HG03520 (cell line): ENCODE measurements around the gene CDH23.

ENCODE experiments used
- ATAC-seq: cut with Tn5 transposase; IDR thresholded peaks from one replicate; pipeline ENCODE4 v1.9.1; 2021; ENCODE audit warnings: mild to moderate bottlenecking, moderate library complexity; ENCODE audit not compliant: unreplicated experiment

The CDH23 gene

DNA sequence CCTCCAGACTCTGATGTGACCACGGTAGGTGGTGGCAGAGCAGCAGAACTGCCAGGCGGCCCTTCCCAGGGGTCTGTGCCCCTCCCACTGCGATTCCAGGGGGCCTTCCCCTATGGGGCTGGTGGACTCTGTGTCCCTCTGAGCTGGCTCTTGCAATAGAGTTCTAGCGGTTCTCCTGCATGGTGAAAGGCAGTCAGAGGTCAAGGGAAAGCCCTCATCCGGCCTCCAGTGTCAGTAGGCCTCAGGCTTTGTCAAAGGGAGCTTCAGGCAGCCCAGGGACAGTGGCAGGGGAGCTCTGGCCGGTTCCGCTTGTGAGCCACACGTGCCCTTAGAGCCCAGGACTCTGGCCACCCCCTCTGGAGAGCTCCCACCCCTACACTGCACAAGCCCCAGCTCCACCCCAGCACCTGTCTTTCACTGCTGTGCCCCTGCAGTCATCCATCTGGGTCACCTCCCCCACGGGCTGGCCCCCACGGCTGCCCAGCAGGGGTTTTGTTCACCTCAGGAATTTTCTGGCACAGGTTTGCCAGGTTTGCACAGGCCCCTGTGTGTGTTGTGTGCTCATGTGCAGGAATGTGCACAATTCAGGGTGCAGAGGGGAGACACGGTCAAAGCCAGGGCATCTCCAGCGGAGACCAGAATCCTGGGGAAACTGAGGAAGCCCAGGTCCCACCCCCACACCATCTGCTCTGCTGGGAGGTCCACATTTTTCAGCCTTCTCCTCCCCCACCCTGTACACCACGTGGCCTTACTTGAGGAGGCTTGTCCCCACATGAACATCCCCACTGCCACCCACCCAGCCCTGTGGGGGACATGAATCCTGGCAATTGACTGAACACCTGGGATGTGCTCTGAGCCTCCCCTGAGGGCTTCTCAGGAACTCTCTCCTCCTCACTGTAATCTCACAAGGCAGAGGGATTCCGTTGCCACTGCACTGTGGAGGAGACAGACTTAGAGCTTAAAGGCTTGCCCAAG, 299.1 kb downstream of the CDH23 start:
- ATAC-seq = no peak

DNA sequence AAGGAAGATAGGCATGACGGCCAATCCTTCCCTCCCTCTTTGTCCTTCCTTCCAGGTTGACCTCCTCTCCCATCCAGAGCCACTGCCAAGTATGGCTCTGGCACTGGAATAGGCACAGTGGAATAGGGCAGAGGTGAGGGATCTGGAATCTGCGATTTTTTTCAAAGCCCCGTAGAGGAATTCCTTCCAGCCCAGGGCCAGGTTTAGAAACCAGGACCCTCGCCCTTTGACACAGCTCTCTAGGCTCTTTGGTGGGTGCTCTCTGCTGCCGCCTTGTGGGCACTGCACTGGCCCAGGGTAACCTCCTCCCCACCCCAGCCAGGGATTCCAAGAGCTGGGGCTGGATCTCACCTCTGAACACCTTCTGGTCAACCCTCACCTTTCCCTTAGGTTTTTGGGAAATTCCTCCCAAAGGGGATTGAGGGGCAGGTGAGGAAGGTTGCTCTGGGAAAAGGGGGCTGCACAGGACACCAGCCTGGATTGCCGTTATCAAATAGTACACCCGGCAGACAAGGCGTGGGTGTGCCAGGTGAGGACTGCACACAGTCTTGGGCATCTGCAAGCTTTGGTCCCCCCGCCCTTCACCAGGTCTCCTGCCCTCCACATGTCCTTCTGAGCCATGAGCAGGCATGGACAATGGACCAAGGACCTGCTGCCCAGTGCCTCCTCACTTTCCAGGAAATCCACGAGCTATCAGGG, 300.1 kb downstream of the CDH23 start:
- ATAC-seq = no peak

DNA sequence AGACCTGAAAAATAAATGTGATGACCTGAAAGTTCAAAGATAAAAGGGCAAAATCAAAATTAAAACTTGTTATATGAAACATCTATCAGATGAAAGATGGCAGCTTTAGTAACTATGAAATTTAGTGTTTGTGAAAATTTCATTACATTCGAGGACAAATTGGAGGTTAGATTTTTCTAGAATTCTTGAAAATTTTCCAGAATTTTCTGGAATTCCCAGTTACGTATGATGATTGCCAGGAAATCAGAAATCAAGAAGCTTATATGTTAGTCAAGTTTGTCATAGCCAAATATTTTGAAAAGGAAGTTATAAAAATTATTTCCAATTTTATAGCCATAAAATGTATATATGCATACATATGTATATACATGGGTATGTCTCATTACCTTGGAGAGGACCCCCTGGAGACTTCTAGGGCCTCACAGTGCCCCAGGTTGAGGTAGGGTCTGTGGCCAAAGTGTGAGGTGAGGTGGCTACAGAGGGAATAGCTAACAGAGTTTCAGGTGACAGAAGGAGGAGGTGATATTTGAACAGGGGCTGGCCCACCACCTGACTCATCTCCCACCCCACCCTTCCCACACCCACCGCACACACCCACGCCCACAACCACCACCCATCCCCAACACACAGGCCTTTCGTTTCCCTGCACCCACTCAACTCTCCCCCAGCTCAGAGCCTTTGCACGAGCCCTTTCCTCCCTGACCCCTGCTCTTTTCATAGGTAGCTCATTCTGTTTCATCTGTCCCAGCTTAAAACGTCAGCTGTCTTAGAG, 301.4 kb downstream of the CDH23 start:
- ATAC-seq = no peak

DNA sequence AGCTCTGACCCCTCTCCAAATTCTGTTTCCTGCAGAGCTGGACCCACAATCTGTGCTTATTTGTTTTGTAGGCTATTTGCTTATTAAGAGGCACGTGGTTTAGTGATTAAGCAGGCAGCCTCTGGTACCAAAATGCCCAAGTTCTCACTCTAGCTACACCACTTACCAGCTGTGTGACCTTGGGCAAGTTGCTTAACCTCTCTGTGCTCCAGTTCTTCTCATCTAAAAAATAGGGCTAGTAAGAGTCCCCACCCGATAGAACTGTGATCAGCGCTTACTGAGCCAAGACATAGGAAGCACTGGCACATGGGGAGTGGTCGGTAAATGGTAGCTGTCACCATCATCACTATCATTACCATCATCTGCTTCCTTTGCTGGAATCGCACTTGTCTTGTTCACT, 302.0 kb downstream of the CDH23 start:
- no peak for ATAC-seq

DNA sequence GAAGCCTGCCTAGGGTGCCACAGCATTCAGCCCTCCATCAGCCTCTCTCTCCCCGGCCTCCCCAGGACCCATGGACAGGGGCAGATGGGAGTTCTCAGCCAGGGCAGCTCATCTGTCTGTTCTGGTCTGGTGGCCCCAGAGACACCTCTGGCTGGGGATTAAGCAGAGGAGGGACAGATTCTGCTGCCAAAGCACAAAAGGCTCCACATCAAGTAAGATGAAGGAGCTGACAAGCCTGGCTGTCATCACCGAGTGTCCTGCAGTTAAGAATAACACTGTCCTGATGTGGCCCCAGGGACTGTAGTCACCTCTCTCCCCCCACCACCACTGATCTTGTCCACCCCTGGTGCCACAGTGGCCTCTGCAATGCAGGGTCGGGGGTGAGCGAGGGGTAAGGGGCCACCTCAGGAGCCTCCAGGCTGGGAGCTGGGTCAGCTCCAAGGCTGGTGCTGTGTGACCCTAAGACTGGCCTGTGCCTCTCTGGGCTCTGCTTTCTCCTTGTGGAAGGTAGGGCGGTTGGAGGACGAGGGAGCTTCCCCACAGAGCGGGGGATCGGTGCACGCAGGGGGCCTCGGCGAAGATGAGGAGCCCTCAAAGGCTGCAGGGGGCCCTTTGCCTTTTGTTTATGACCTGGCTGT, 304.1 kb downstream of the CDH23 start:
- ATAC-seq = no peak

DNA sequence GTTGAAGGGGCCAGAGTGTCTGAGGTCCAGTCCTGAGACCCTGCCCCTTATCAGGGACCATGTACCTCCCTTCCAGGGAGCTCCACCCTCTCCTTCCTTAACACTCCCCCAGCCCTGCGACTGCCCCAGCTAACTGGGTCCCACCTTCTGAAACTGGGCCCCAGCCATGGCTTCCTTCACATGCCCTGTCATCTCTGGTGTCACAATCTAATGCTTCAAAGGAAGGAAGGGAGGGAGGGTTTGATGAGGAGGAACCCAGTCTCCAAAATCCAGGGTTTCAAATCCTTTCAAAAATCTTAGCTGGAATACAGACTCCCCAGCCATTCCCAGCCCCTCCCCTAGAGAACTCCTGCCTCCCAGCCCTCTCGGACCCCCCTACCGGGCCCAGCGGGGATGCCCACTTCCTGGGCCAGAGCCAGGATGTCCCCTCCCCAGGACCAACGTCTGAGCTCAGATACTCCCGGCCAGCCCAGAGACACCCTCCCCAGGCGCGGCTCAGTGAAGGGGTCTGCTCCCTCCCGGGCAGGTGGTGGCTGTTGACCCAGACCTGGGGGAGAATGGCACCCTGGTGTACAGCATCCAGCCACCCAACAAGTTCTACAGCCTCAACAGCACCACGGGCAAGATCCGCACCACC, 304.9 kb downstream of the CDH23 start:
- ATAC-seq = no peak

DNA sequence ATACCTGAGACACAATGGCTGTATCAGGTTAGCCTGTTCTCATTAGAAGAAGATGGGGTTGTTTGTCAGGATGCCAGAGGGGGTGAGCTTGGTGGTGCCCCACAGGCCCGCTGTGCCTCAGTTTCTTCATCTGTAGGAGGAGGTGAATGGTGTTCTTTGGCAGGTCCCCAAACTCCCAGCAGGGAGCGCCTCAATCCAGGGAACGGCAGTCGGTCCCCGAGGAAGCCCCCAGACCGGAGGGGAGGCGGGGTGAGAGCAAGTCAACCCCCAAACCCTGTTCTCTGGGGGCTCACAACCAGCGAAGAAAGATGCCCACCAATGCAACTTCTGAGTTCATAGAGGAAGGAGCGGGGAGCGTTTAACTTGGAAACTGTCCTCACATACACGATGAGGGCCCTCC, 306.9 kb downstream of the CDH23 start:
- no peak for ATAC-seq

DNA sequence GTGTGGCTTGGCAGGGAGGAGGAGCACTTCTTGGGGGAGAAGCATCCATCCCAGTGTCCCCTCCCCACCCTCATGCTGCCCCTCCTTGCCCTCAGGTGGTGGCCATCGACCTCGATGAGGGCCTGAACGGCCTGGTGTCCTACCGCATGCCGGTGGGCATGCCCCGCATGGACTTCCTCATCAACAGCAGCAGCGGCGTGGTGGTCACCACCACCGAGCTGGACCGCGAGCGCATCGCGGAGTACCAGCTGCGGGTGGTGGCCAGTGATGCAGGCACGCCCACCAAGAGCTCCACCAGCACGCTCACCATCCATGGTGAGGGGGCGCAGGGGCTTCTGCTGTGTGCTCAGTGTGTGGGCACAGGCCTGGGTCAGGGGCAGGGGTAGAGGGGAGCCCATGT, 308.1 kb downstream of the CDH23 start:
- ATAC-seq = no peak

DNA sequence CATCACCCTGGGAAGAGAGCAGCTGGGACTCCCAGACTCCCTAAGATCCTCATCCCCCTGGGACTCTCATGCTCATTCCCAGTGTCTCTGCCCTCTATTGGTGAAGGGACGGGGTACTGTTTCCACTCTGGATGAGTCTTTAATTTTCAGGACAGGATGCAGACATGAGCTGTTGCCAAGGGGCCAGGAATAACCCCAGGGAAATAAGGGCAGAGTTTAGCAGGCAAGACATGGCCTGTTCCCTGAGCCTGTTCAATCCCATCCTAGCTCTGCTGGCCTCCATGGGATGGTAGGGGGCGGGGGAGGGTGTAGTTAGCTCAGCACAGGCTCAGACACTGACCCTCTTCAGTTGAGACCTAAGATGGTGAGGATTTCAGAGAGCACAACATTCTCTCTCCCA, 308.9 kb downstream of the CDH23 start:
- ATAC-seq = no peak

DNA sequence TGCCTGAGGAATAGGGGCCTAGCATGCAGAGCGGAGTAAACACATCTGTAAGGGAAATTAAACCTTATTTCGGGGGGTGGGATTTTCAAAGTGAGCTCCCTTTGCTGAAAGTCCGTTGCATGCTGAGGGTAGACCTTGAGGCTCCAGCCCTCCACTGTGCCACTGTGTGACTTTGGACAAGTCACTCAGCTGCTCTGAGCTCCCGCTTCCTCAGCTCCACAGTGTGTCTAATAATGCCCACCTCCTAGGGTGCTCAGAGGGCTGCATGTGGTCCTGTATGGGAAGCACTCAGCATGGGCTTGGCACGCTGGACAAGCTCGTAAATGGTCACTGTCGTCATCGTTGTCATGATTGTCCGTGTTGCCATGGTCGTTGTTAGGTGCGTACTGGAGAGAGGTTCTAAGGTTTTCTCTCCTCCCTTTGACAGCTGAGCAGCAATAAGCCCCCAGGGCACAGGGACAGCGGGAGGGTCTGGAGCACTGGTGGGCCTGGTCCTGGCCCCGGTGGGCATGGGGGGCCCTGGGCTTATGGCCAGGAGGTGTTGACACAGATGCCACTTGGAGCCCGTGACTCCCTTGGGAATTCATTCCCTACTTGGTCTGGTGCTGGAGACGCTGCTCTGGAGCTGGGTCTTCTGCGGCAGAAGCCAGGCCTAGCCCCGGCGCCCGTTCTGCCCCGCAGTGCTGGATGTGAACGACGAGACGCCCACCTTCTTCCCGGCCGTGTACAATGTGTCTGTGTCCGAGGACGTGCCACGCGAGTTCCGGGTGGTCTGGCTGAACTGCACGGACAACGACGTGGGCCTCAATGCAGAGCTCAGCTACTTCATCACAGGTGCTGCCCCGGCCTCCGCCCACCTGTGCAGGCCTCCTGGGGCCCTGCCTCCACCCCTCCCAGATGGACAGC, 309.7 kb downstream of the CDH23 start:
- ATAC-seq = no peak

DNA sequence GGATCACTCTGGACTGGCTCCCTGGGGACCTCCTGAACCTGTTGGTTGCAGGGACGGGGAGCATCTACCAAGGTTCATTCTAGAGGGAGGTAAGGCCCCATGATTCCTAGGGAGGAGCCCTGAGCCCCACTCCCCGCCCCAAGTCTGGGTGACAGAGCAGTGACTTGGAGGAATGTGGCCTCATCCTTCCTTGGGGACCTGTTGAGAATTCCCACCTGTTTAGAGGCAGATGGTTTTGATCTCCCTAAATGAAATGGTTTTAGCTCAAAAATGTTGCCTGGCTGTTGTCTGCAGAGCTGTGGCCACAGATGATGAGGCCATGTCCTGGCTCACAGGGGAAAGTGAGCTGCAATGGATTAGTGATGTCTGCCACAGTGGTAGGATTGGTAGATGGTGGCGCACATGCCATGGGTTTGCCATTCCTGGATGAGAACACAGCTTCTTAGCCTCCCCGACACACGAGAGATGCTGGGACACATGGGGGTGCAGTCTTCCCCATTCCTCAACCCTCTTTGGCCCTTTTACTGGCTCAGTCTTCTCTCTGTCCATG, 310.6 kb downstream of the CDH23 start:
- no peak for ATAC-seq

DNA sequence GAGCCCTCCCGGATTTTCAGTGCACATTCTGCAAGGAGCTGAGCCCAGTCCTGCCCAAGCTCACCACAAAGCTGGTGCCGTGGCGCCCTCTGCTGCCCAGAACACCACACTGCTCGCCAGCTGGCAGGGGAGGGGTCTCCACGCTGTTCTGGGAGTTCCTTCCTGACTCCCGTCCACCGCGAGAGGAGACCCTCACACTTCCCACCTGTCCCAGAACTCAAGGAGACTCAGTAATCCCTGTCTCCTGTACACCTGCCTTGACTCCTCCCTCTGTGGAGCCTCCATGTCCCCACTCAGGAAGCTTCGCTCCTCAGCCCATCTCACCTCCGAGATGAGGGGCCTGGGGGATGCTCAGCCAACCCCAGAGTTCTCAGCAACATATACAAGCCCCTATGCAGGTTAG, 311.6 kb downstream of the CDH23 start:
- no peak for ATAC-seq

DNA sequence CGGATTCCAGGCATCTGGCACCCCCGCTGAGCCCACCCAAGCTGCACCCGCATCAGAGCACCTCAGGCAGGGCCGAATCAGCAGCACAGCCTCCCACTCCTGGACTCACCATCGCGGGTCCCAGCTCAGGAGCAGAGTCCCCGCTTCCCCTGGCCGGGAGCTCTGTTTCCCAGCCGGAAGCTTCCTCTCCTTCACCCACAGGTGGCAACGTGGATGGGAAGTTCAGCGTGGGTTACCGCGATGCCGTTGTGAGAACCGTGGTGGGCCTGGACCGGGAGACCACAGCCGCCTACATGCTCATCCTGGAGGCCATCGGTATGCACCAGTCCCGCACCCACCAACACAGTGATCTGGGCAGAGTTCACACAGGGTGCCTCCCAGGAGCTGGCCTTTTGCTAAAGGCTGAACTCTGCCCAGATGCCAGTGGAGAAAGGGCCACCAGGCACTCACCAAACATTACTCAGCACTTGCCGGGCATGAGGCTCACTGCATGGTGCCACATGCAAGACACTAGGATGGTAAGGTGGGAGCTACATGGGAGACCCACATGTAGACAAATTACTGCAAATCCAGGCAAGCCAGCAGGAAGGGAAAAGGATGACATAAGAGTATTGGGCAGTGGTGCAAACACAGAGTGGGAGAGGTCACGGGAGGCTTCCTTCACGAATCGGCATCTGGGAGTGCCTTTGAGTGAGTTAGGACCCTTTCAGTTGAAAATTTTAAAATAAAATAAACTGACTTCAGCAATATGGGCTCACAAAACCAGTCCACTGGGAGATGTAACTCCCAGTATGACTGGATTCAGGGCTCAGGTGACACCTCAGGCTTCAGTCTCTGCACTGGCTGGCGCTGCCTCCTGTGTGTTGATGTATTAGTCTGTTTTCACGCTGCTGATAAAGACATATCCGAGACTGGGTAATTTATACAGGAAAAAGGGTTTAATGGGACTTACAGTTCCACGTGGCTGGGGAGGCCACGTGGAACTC, 312.5 kb downstream of the CDH23 start:
- no peak for ATAC-seq

DNA sequence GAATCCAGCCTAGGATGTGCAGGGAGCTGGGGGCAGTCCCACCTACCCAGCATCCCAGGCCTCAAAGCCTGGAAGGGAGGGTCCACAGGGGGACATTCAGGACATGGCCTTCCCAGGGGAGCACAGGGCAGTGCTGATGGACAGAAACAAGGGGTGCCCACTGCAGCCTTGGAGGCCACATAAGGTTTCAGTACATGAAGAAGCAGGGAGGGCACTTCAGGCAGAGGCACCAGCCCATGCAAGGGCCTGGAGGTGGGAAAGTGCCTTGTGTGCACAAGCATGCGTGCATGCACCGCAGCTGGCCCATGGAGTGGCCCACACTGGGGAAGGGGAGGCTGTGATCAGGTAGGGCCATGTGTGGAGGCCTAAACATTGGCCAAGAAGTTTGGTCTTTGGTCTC, 313.8 kb downstream of the CDH23 start:
- ATAC-seq = no peak

DNA sequence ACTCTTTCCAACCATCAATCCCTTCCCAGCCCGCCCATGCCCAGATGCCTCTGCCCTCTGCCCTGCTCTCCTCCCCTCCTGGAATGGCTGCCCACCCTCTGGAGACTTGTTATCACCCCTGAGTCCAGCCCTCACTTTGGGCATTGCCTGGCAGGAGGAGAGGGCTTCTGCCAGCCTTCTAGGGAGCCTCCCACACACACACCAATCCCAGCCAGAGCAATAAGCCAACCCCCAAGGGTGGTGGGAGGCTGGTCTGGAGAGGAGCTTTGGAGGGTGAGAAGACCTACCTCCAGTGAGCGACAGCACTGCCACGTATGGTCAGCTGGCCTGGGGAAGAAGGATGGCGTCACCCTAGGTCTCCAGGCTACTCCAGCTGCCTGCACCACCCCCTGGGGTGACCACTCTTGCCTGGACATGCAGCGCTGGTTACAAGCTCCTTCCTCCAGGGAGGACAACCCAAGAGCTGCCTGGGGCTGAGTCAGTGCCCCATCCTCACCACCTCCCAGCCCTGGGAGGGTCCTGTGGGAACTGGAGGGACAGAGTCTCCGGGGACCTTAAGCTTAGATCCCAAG, 314.4 kb downstream of the CDH23 start:
- no peak for ATAC-seq

DNA sequence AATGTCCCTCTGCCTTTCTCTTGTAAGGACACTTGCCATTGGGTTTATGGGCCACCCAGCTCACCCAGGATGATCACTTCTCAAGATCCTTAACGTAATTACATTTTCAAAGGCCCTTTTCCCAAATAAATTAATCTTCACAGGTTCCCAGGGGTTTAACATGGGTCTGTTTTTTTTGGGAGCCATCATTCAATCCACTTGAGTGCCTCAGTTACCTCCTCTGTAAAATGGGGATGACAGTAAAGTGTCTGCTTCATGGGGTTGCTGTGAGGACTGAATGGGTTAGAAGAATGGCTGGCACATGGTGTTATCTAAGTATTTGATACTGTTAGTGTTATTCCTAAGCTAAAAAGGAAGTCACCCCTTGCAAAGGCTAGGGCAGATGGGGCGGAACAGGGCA, 315.4 kb downstream of the CDH23 start:
- ATAC-seq = no peak

DNA sequence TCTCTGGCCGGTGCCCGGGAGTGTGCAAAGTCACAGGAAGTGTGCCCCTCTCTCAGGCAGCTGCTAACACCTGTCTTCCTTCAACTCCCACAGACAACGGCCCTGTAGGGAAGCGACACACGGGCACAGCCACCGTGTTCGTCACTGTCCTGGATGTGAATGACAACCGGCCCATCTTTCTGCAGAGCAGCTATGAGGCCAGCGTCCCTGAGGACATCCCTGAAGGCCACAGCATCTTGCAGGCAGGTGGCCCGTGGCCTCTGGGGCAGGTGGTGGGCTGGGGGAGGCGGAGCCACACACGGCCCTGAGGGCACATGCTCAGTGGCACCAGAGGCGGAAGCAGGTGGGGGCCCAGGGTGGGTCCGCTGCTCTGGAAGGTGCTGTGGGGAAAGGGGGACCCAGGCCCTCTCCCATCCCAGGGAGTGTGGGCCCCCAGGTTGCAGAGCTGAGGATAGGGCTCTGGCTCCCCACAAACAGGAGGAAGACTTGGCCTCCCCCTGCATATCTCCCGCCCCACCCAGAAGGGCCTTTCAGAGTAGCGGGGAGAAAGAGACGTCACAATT, 315.9 kb downstream of the CDH23 start:
- ATAC-seq = no peak
